ENCODE data around the gene KRCC1. TPM values are rescaled to one million over a fixed set of nuclear protein-coding genes. Genes with fewer than 3 reads are reported as not detected.

The KRCC1 gene
- polyA plus RNA-seq, 3 donors: 10.8 to 31.6 (median 24.7) TPM

GRCh38 chr2:88042476-88042875 is 13.1 kb downstream of the KRCC1 start:
- no peak overlapping the region for H3K4me3 Mint-ChIP-seq
- peak overlapping the region in 2 of 7 donors; percentile 24 to 91 for H3K27ac Mint-ChIP-seq
- DNase-seq: no peak
- Histone ChIP-seq H3K36me3 (replicated peaks in 1 of 2; ENCODE audit: control insufficient read depth in 1 of 2, insufficient read depth in 2 of 2, low read length in 2 of 2) (peaks cover 8 to 12% of the 10 kb centered on the region in 2 donors), H2AFZ (ENCODE audit: insufficient read depth, low read depth, low read length, poor library complexity, severe bottlenecking) (no peak overlapping the region), H3K27me3 (ENCODE audit: control insufficient read depth in 2 of 2, insufficient read depth in 2 of 2, low read length in 2 of 2) (no peaks in the 10 kb centered on the region), H3K4me1 (ENCODE audit: control insufficient read depth in 1 of 2, insufficient read depth in 2 of 2, low read length in 2 of 2) (no peaks in the 10 kb centered on the region), H3K27ac (ENCODE audit: low read depth in 1 of 2, low read length in 2 of 2) (peak overlapping the region in 1 of 2 donors; percentile 16), H3K79me2 (ENCODE audit: insufficient read depth, low read length) (peaks cover 57% of the 10 kb centered on the region), H3K9me3 (replicated peaks in 1 of 2; ENCODE audit: control insufficient read depth in 1 of 2, insufficient read depth in 1 of 2, low read length in 2 of 2) (no peaks in the 10 kb centered on the region), H3K4me3 (replicated peaks in 1 of 3; ENCODE audit: low read depth in 2 of 3, low read length in 3 of 3) (no peak overlapping the region), H3K9ac (ENCODE audit: insufficient read depth, low read length, poor library complexity, severe bottlenecking) (no peak overlapping the region), H3K4me2 (replicated peaks; ENCODE audit: extremely low read depth, low read length, poor library complexity, severe bottlenecking) (no peak overlapping the region), H4K20me1 (ENCODE audit: insufficient read depth, low read length) (peaks cover 62% of the 10 kb centered on the region)
- no peak for TF ChIP-seq CTCF (IDR thresholded peaks at IDR 0.05)
- no peaks in the 10 kb centered on the region for H3K9me3 Mint-ChIP-seq
- H3K36me3 Mint-ChIP-seq: peaks cover 12 to 25% of the 10 kb centered on the region in 2 donors
- intact Hi-C loops (cut with micrococcal nuclease): no loop called here
- no peaks in the 10 kb centered on the region for H3K27me3 Mint-ChIP-seq (ENCODE audit: low read depth in 3 of 3)
- H3K4me1 Mint-ChIP-seq: peaks cover 13% of the 10 kb centered on the region
- WGBS (ENCODE audit: insufficient coverage): 100% methylated on average over 1 of the region's 5 CpGs

GRCh38 chr2:88038263-88039105 is 17.1 kb downstream of the KRCC1 start:
- peaks cover 34% of the 10 kb centered on the region for H3K4me1 Mint-ChIP-seq

More at GRCh38 chr2:88038263-88039105, 17.1 kb downstream of the KRCC1 start:
- Histone ChIP-seq H3K27me3 (ENCODE audit: control insufficient read depth in 2 of 2, insufficient read depth in 2 of 2, low read length in 2 of 2) (no peaks in the 10 kb centered on the region), H3K4me3 (replicated peaks in 1 of 3; ENCODE audit: low read depth in 2 of 3, low read length in 3 of 3) (no peak overlapping the region), H3K27ac (ENCODE audit: low read depth in 1 of 2, low read length in 2 of 2) (no peak overlapping the region), H4K20me1 (ENCODE audit: insufficient read depth, low read length) (peaks cover 34% of the 10 kb centered on the region), H3K4me1 (ENCODE audit: control insufficient read depth in 1 of 2, insufficient read depth in 2 of 2, low read length in 2 of 2) (peaks cover 19 to 20% of the 10 kb centered on the region in 2 donors), H2AFZ (ENCODE audit: insufficient read depth, low read depth, low read length, poor library complexity, severe bottlenecking) (no peak overlapping the region), H3K9ac (ENCODE audit: insufficient read depth, low read length, poor library complexity, severe bottlenecking) (no peak overlapping the region), H3K36me3 (replicated peaks in 1 of 2; ENCODE audit: control insufficient read depth in 1 of 2, insufficient read depth in 2 of 2, low read length in 2 of 2) (peaks cover 8 to 21% of the 10 kb centered on the region in 2 donors), H3K79me2 (ENCODE audit: insufficient read depth, low read length) (peaks cover 29% of the 10 kb centered on the region), H3K4me2 (replicated peaks; ENCODE audit: extremely low read depth, low read length, poor library complexity, severe bottlenecking) (no peak overlapping the region), H3K9me3 (replicated peaks in 1 of 2; ENCODE audit: control insufficient read depth in 1 of 2, insufficient read depth in 1 of 2, low read length in 2 of 2) (no peaks in the 10 kb centered on the region)
- H3K27me3 Mint-ChIP-seq (ENCODE audit: low read depth in 3 of 3): no peaks in the 10 kb centered on the region
- H3K36me3 Mint-ChIP-seq: peaks cover 23 to 37% of the 10 kb centered on the region in 2 donors
- intact Hi-C loops (cut with micrococcal nuclease): no loop called here
- no peaks in the 10 kb centered on the region for H3K9me3 Mint-ChIP-seq
- peak overlapping the region in 3 of 7 donors; percentile 27 to 61 (median 42) for H3K27ac Mint-ChIP-seq
- no peak for DNase-seq
- no CpG with 5 or more reads among the region's 4 CpGs for WGBS (ENCODE audit: insufficient coverage)
- H3K4me3 Mint-ChIP-seq: no peak overlapping the region
- no peak for TF ChIP-seq CTCF (IDR thresholded peaks at IDR 0.05)
